Astrocyte (in vitro differentiated cells and primary cell): ENCODE measurements around the gene TRIM26.

Experiments used
- EZH2 ChIP-seq: IDR thresholded peaks from 2 replicates; pipeline ENCODE4 v1.6.1; 2012; ENCODE audit warnings: mild to moderate bottlenecking, low read length, inconsistent platforms; ENCODE audit not compliant: insufficient read depth
- TF ChIP-seq, protein P1 (sequence below): IDR thresholded peaks from 2 replicates; pipeline ENCODE4 v1.5.1; 2011; ENCODE audit warnings: low read depth, mild to moderate bottlenecking, inconsistent platforms, low read length, moderate library complexity; ENCODE audit not compliant: insufficient read depth

DNA sequence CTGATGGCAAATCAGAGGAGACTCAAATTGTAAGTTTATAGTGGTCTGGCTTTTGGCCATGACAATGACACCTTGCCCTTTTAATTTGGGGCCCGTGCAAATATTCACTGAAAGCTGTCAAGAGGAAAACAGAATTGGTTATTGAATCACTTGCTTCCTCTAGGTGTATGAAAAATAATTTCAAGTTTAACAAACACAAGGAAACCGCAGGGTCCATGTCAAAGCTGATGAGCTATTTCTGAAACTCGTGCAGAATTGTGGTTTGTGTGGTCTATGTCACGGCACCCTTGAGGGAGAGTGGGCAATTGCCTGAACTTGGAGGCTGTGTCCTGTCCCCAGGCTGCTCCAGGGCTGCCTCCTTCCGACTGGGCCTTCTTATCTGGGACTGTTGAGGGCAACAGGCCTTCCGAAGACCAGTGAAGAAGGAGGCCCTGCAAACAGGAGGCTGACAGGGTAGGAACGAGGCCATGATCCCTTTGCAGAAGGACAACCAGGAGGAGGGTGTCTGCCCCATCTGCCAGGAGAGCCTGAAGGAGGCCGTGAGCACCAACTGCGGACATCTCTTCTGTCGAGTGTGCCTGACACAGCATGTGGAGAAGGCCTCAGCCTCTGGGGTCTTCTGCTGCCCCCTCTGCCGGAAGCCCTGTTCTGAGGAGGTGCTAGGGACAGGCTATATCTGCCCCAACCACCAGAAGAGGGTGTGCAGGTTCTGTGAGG is 76.5 kb downstream of the TRIM26 start:
- TF ChIP-seq, protein P1, sequence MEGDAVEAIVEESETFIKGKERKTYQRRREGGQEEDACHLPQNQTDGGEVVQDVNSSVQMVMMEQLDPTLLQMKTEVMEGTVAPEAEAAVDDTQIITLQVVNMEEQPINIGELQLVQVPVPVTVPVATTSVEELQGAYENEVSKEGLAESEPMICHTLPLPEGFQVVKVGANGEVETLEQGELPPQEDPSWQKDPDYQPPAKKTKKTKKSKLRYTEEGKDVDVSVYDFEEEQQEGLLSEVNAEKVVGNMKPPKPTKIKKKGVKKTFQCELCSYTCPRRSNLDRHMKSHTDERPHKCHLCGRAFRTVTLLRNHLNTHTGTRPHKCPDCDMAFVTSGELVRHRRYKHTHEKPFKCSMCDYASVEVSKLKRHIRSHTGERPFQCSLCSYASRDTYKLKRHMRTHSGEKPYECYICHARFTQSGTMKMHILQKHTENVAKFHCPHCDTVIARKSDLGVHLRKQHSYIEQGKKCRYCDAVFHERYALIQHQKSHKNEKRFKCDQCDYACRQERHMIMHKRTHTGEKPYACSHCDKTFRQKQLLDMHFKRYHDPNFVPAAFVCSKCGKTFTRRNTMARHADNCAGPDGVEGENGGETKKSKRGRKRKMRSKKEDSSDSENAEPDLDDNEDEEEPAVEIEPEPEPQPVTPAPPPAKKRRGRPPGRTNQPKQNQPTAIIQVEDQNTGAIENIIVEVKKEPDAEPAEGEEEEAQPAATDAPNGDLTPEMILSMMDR: no peak
- TF ChIP-seq EZH2: no peak
